OCI-LY7 (cell line): ENCODE measurements around the gene AP3M1. TPM values are rescaled to one million over a fixed set of nuclear protein-coding genes. Genes with fewer than 3 reads are reported as not detected.

ENCODE experiments used
- BruUV-seq: library from RNA; stranded (reverse); fragments of 400-500 nt; replicated peaks from 2 replicates; lab custom pipeline; 2021; lab: Mats Ljungman, UMichigan
- CTCF ChIA-PET: fragments of 300-600 bp; sonication (Branson Sonifier 250); formaldehyde crosslinking; loops from one replicate; lab custom pipeline; 2022; ENCODE audit warnings: antibody characterized with exemption; ENCODE audit not compliant: unreplicated experiment; lab: Charles Lee
- POLR2A ChIA-PET: fragments of 300-600 bp; sonication (Branson Sonifier 250); formaldehyde crosslinking; loops from one replicate; lab custom pipeline; 2022; ENCODE audit warnings: antibody characterized with exemption; lab: Charles Lee
- DNase-seq: peaks from one replicate; pipeline ENCODE4 v3.0.0-alpha.2; 2015; ENCODE audit warnings: low spot score
- H2AFZ ChIP-seq: fragments of 200-600 bp; sonication (generic), shearing (Covaris generic); 2 replicates; pipeline ENCODE4 v1.6.1; 2014; ENCODE audit warnings: mild to moderate bottlenecking, antibody characterized with exemption, low read length, moderate library complexity
- H3K27ac ChIP-seq: fragments of 200-600 bp; sonication (generic); 2 replicates; pipeline ENCODE4 v1.5.1; 2014; ENCODE audit warnings: mixed run types, low read depth, mild to moderate bottlenecking, moderate library complexity, low read length, inconsistent platforms; ENCODE audit not compliant: poor library complexity, severe bottlenecking
- H3K36me3 ChIP-seq: fragments of 200-600 bp; sonication (generic); 2 replicates; pipeline ENCODE4 v1.6.1; 2014; ENCODE audit warnings: mild to moderate bottlenecking, antibody characterized with exemption, low read length, moderate library complexity, mixed read lengths; ENCODE audit not compliant: insufficient read depth
- H3K4me1 ChIP-seq: fragments of 200-600 bp; sonication (generic); 2 replicates; pipeline ENCODE4 v1.5.1; 2014; ENCODE audit warnings: mild to moderate bottlenecking, low read length; ENCODE audit not compliant: insufficient read depth, poor library complexity, severe bottlenecking
- H3K4me2 ChIP-seq: fragments of 200-600 bp; sonication (generic); 2 replicates; pipeline ENCODE4 v1.6.1; 2014; ENCODE audit warnings: mild to moderate bottlenecking, low read length
- H3K4me3 ChIP-seq: fragments of 200-600 bp; sonication (generic); 2 replicates; pipeline ENCODE4 v1.5.1; 2014; ENCODE audit warnings: mild to moderate bottlenecking, low read depth, low read length; ENCODE audit not compliant: poor library complexity, severe bottlenecking
- H3K79me2 ChIP-seq: fragments of 200-600 bp; sonication (generic); 2 replicates; pipeline ENCODE4 v1.6.1; 2016; ENCODE audit warnings: low read depth, mild to moderate bottlenecking, low read length, moderate library complexity, mixed read lengths; ENCODE audit not compliant: insufficient read depth
- H3K9me2 ChIP-seq: fragments of 200-600 bp; sonication (generic); 2 replicates; pipeline ENCODE4 v1.6.1; 2016; ENCODE audit warnings: mild to moderate bottlenecking, low read length, mixed read lengths; ENCODE audit not compliant: insufficient read depth
- H3K9me3 ChIP-seq: fragments of 200-600 bp; sonication (generic); 2 replicates; pipeline ENCODE4 v1.6.1; 2014; ENCODE audit warnings: mild to moderate bottlenecking, mixed run types, low read length, mixed read lengths
- H4K20me1 ChIP-seq: fragments of 200-600 bp; sonication (generic); 2 replicates; pipeline ENCODE4 v1.6.1; 2014; ENCODE audit warnings: mild to moderate bottlenecking, antibody characterized with exemption, low read length, moderate library complexity, mixed read lengths; ENCODE audit not compliant: insufficient read depth
- CTCF ChIP-seq: fragments of 200-600 bp; sonication (generic); conservative IDR thresholded peaks from 2 replicates; pipeline ENCODE4 v1.5.1; 2014; ENCODE audit warnings: mild to moderate bottlenecking, antibody characterized with exemption, low read length, moderate library complexity, mixed read lengths
- EZH2phosphoT487 ChIP-seq: fragments of 200-600 bp; sonication (generic); IDR thresholded peaks from 2 replicates; pipeline ENCODE4 v1.6.1; 2018; ENCODE audit warnings: low read depth, borderline replicate concordance, mild to moderate bottlenecking, mixed run types, antibody characterized with exemption, low read length, moderate library complexity, mixed read lengths
- intact Hi-C: fragments of 100-400 bp; cut with micrococcal nuclease; formaldehyde crosslinking; loops from one replicate; pipeline ENCODE4 v1.10.0; 2022; ENCODE audit not compliant: unreplicated experiment
- total RNA-seq, 2 experiments: library from RNA; depleted of rRNA in 1 of 2; stranded (reverse); fragments of >200 nt in 1 of 2; shearing (Covaris generic) in 1 of 2; gene quantifications; 2 replicates each; pipeline ENCODE4 v1.2.3, GENCODE V29; 2014 to 2022

AP3M1 gene
- total RNA-seq, 2 experiments from 2014 or later = 35.5 to 54.2 TPM

- no peak overlapping the region for H3K27ac ChIP-seq
- no peak for TF ChIP-seq EZH2phosphoT487
- TF ChIP-seq CTCF = no peak
- CTCF ChIA-PET = no interaction called here
- H3K9me2 ChIP-seq = no peaks in the 10 kb centered on the region
- H3K36me3 ChIP-seq = peaks cover 98% of the 10 kb centered on the region
- no peak overlapping the region for H3K4me2 ChIP-seq
- no peak overlapping the region for H2AFZ ChIP-seq
- H4K20me1 ChIP-seq = no peaks in the 10 kb centered on the region
- H3K4me3 ChIP-seq = no peak overlapping the region
- no peaks in the 10 kb centered on the region for H3K4me1 ChIP-seq
- H3K9me3 ChIP-seq = no peaks in the 10 kb centered on the region
- no peak for DNase-seq
- POLR2A ChIA-PET = interaction anchor here (0.5 to 1.6 kb wide), 2 partner anchors 13 to 242 kb away, joined by 3 to 4 read pairs; no protein-coding TSS in a partner anchor
- no peaks in the 10 kb centered on the region for H3K79me2 ChIP-seq
- intact Hi-C loops = no loop called here
- no TSS peak for BruUV-seq
Observed at GRCh38 chr10:74122060-74122459, 28.6 kb downstream of the AP3M1 start.

- H3K4me3 ChIP-seq = no peak overlapping the region
- POLR2A ChIA-PET = interaction anchor here (0.6 to 1.6 kb wide), 2 partner anchors 14 to 768 kb away, joined by 3 to 4 read pairs; no protein-coding TSS in a partner anchor
- peaks cover 97% of the 10 kb centered on the region for H3K36me3 ChIP-seq
- CTCF ChIA-PET = no interaction called here
- H2AFZ ChIP-seq = no peak overlapping the region
- no peak overlapping the region for H3K27ac ChIP-seq
- no peaks in the 10 kb centered on the region for H3K4me1 ChIP-seq
- no peaks in the 10 kb centered on the region for H3K9me2 ChIP-seq
- BruUV-seq = no TSS peak
- no peaks in the 10 kb centered on the region for H3K79me2 ChIP-seq
- H3K4me2 ChIP-seq = no peak overlapping the region
- no peak for DNase-seq
- no peak for TF ChIP-seq EZH2phosphoT487
- no peak for TF ChIP-seq CTCF
- H4K20me1 ChIP-seq = no peaks in the 10 kb centered on the region
- H3K9me3 ChIP-seq = no peaks in the 10 kb centered on the region
- intact Hi-C loops = no loop called here
Observed at GRCh38 chr10:74121368-74121767, 29.3 kb downstream of the AP3M1 start.

GRCh38 chr10:74120911-74121310 is 29.7 kb downstream of the AP3M1 start:
- no peak for DNase-seq
- TF ChIP-seq EZH2phosphoT487 (no peak), CTCF (no peak)
- POLR2A ChIA-PET = interaction anchor here (0.6 to 1.6 kb wide), 2 partner anchors 14 to 768 kb away, joined by 3 to 4 read pairs; no protein-coding TSS in a partner anchor
- CTCF ChIA-PET = no interaction called here
- Histone ChIP-seq H3K36me3 (peaks cover 97% of the 10 kb centered on the region), H3K4me3 (no peak overlapping the region), H3K9me3 (no peaks in the 10 kb centered on the region), H3K4me2 (no peak overlapping the region), H3K79me2 (no peaks in the 10 kb centered on the region), H4K20me1 (no peaks in the 10 kb centered on the region), H3K4me1 (no peaks in the 10 kb centered on the region), H3K27ac (no peak overlapping the region), H3K9me2 (no peaks in the 10 kb centered on the region), H2AFZ (no peak overlapping the region)
- BruUV-seq = no TSS peak
- intact Hi-C loops = no loop called here
